ENCODE measurements around the gene FNDC3B. TPM values are rescaled to one million over a fixed set of nuclear protein-coding genes. Genes with fewer than 3 reads are reported as not detected.
"Not testable (repeated sequence)": the region's sequence is repeated elsewhere in the genome, so short reads cannot be mapped to it uniquely, and the experiment has no call there.

Gene FNDC3B
- total RNA-seq, 4 donors from 2014 or later: 114 to 217 (median 164) TPM

GRCh38 chr3:172235698-172236097 lies 196.3 kb downstream of the FNDC3B start:
- TF ChIP-seq CTCF (IDR thresholded peaks at IDR 0.05): no peak
- ATAC-seq (ENCODE audit: low FRiP score): no peak
- DNase-seq (ENCODE audit: low spot score): no peak

DNA sequence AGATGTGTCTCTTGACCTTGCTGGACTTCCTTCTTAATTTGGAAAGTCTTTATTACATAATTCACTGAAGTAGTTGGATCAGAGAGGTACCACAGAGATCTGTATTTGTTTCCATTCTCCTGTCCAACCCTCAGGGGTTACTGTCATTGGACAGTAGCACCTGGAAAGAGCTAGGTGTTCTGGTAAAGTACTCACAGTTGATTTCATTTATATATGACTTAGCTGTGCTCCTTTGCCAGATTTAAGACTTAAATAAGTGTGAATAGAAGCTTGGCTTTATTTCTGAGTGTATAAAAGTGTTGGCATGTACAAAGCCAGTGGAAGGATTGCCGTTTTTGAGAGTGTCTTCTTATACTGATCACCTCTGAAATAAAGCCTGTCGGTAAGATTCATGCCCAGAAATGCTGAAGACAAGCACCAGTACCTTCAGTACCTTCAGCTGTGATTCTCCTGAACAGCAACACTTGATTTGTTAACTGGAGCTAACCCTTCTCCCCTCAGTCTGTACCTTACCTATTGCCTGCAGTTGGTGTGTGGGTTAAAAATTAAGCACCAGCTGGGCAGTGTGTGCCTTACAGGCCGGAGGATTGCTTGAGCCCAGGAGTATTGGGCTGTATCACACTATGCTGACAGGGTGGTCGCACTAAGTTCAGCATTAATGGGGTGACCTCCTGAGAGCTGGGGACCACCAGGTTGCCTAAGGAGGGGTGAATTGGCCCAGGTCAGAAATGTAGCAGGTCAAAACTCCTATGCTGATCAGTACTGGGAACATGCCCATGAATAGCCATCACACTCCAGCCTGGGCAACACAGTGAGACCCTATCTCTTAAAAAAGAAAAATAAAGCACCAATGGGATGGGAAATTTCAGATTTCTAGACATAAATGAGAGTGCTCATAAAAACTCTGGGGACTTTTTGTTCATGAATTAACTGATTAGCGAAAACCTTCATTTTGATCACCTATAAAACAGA lies 197.7 kb downstream of the FNDC3B start:
- DNase-seq (ENCODE audit: low spot score) (no peak), ATAC-seq (ENCODE audit: low FRiP score) (no peak)
- no peak for TF ChIP-seq CTCF (IDR thresholded peaks at IDR 0.05)

- no peak for TF ChIP-seq CTCF (IDR thresholded peaks at IDR 0.05)
- ATAC-seq (ENCODE audit: low FRiP score) (no peak), DNase-seq (ENCODE audit: low spot score) (no peak)
Observed at GRCh38 chr3:172238188-172238587, 198.8 kb downstream of the FNDC3B start.

DNA sequence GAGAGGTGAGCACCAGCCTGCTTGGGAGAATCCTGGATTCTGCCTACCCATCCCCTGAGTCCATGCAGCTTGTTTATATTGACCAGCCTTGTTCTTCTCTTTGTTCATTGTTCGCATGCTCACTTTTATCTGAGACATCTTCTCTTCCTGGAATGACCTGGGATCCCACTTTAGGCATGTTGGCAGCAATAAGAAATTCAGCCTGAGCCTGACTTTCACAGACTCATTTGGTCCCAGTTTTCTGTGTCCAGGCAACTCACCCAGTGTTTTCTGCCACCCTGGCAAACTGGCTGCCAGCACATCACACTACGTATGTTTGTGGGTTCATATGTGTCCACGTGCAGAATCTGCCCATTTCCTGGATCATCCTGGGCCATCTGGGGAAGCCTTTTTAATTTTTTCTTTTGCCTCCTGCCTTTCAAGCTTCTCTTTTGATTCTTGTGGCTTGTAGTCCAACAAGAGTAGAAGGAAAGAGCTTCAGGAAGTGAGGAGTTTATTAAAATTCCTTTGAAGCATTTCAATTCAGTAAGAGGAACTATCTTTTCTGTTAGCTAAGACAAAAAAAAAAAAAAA lies 199.9 kb downstream of the FNDC3B start:
- no peak for ATAC-seq (ENCODE audit: low FRiP score)
- DNase-seq (ENCODE audit: low spot score): no peak
- TF ChIP-seq CTCF (IDR thresholded peaks at IDR 0.05): no peak

- no peak for TF ChIP-seq CTCF (IDR thresholded peaks at IDR 0.05)
- no peak for ATAC-seq (ENCODE audit: low FRiP score)
- no peak for DNase-seq (ENCODE audit: low spot score)
Observed at GRCh38 chr3:172241405-172241804, 202.0 kb downstream of the FNDC3B start.

- DNase-seq (ENCODE audit: low spot score); ATAC-seq (ENCODE audit: low FRiP score): not testable (repeated sequence)
Observed at GRCh38 chr3:172242471-172242870, 203.1 kb downstream of the FNDC3B start.

- not testable (repeated sequence) for DNase-seq (ENCODE audit: low spot score); ATAC-seq (ENCODE audit: low FRiP score)
Observed at GRCh38 chr3:172243376-172243775, 204.0 kb downstream of the FNDC3B start.

DNA sequence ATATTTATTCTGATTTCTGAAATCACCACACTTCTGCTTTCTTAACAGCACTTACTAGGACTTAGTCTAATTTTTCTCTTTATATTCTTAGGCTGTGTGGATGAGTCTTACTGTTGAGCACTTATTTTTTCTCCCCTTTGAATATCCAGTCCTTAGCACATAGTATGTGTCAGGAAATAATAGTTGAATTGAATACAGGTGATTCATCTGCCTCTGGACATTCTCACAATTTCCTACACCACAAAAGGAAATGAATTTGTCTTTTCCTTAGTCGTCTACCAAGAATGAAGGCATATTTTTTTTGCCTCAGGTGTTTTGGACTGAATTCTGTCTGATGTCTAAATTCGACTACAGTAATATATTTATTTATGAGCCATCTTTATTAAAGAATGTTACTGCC lies 204.6 kb downstream of the FNDC3B start:
- peak; percentile 72 for ATAC-seq (ENCODE audit: low FRiP score)

More for the DNA sequence above, 204.6 kb downstream of the FNDC3B start:
- no peak for TF ChIP-seq CTCF (IDR thresholded peaks at IDR 0.05)
- DNase-seq (ENCODE audit: low spot score): no peak

All from omental fat pad (tissue), 4 donors.